Trophoblast cell (in vitro differentiated cells and primary cell): ENCODE measurements around the gene ARFGEF3.
A peak's percentile ranks its signal among the peaks of the same experiment; 100 is the strongest.

ENCODE experiments used
- DNase-seq, 2 donors: peaks; one replicate each; pipeline ENCODE4 v3.0.0-alpha.2; 2016
- H2AFZ ChIP-seq: 2 replicates; pipeline ENCODE4 v1.6.1; 2013; ENCODE audit warnings: low read length, moderate library complexity, mild to moderate bottlenecking; ENCODE audit not compliant: insufficient read depth, poor library complexity
- H2AK5ac ChIP-seq: 2 replicates; pipeline ENCODE4 v1.6.1; 2013; ENCODE audit warnings: mild to moderate bottlenecking, low read length
- H2BK120ac ChIP-seq: 2 replicates; pipeline ENCODE4 v1.6.1; 2013; ENCODE audit warnings: low read length, mild to moderate bottlenecking, moderate library complexity; ENCODE audit not compliant: insufficient read depth, poor library complexity
- H2BK12ac ChIP-seq: 2 replicates; pipeline ENCODE4 v1.6.1; 2013; ENCODE audit warnings: mild to moderate bottlenecking, low read length, moderate library complexity
- H2BK5ac ChIP-seq: 2 replicates; pipeline ENCODE4 v1.6.1; 2013; ENCODE audit warnings: low read length, low read depth, moderate library complexity, mild to moderate bottlenecking; ENCODE audit not compliant: poor library complexity
- H3K14ac ChIP-seq: 2 replicates; pipeline ENCODE4 v1.6.1; 2013; ENCODE audit warnings: mild to moderate bottlenecking, low read length
- H3K18ac ChIP-seq: 2 replicates; pipeline ENCODE4 v1.6.1; 2013; ENCODE audit warnings: mild to moderate bottlenecking, low read length
- H3K23ac ChIP-seq: 2 replicates; pipeline ENCODE4 v1.6.1; 2013; ENCODE audit warnings: low read length
- H3K27ac ChIP-seq: 2 replicates; pipeline ENCODE4 v1.5.1; 2013; ENCODE audit warnings: low read depth, mild to moderate bottlenecking, inconsistent platforms, low read length, moderate library complexity
- H3K27me3 ChIP-seq: 2 replicates; pipeline ENCODE4 v1.6.1; 2013; ENCODE audit warnings: inconsistent platforms, mild to moderate bottlenecking, low read length, moderate library complexity; ENCODE audit not compliant: insufficient read depth
- H3K36me3 ChIP-seq, 2 experiments: 1 replicate in 1 of 2; 2 replicates in 1 of 2; pipeline ENCODE4 v1.6.1; 2013; ENCODE audit warnings: low read length in 2 of 2, mild to moderate bottlenecking in 2 of 2, moderate library complexity in 1 of 2; ENCODE audit not compliant: insufficient read depth in 2 of 2, control insufficient read depth in 1 of 2
- H3K4ac ChIP-seq: 2 replicates; pipeline ENCODE4 v1.6.1; 2013; ENCODE audit warnings: low read depth, mild to moderate bottlenecking, low read length, moderate library complexity
- H3K4me1 ChIP-seq, 2 experiments: 1 replicate in 1 of 2; 2 replicates in 1 of 2; pipeline ENCODE4 v1.6.1; 2013; ENCODE audit warnings: low read length in 2 of 2, mild to moderate bottlenecking in 2 of 2, moderate library complexity in 1 of 2; ENCODE audit not compliant: insufficient read depth in 2 of 2, control insufficient read depth in 1 of 2
- H3K4me2 ChIP-seq: 2 replicates; pipeline ENCODE4 v1.6.1; 2013; ENCODE audit warnings: inconsistent platforms, mild to moderate bottlenecking, low read length, moderate library complexity
- H3K4me3 ChIP-seq: 2 replicates; pipeline ENCODE4 v1.5.1; 2013; ENCODE audit warnings: mild to moderate bottlenecking, low read depth, low read length, inconsistent platforms
- H3K79me1 ChIP-seq: one replicate; pipeline ENCODE4 v1.6.1; 2013; ENCODE audit warnings: low read length
- H3K79me2 ChIP-seq: 2 replicates; pipeline ENCODE4 v1.6.1; 2013; ENCODE audit warnings: low read length, mild to moderate bottlenecking; ENCODE audit not compliant: control insufficient read depth, insufficient read depth, poor library complexity
- H3K9ac ChIP-seq: 2 replicates; pipeline ENCODE4 v1.6.1; 2013; ENCODE audit warnings: mild to moderate bottlenecking, low read length
- H3K9me3 ChIP-seq: 2 replicates; pipeline ENCODE4 v1.6.1; 2013; ENCODE audit warnings: low read depth, mild to moderate bottlenecking, control low read depth, inconsistent platforms, low read length; ENCODE audit not compliant: insufficient read depth
- H4K12ac ChIP-seq: 2 replicates; pipeline ENCODE4 v1.6.1; 2013; ENCODE audit warnings: low read depth, mild to moderate bottlenecking, low read length, moderate library complexity
- H4K8ac ChIP-seq: 2 replicates; pipeline ENCODE4 v1.6.1; 2013; ENCODE audit warnings: low read depth, mild to moderate bottlenecking, low read length, moderate library complexity
- H4K91ac ChIP-seq: one replicate; pipeline ENCODE4 v1.6.1; 2013; ENCODE audit warnings: low read depth, mild to moderate bottlenecking, low read length, moderate library complexity
- WGBS: extraction: QIAGEN DNeasy Blood & Tissue Kit; methylation state at CpG from one replicate; pipeline ENCODE4 v1.1.7; 2013; ENCODE audit warnings: missing lambda C conversion rate; ENCODE audit not compliant: insufficient read length, insufficient coverage; ENCODE audit errors: extremely low coverage; 5-methylcytosine and 5-hydroxymethylcytosine counted together

The ARFGEF3 gene

DNA sequence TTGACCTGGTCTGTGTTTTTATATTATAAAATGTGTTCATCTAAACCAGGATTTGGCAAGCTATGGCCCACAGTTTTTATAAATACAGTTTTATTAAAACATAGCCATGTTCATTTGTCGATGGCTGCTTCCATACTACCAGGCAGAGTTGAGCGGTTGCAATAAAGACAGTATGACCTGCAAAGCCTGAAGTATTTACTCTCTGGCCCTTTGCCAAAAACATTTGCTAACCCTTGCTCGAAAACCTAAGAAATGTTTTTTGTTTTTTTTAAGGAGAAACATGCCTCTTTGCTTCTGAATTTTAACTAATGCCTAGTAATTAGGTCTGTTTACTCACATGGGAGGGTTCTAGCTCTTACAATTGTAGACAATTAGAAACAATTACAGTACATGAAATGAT is 148.6 kb downstream of the ARFGEF3 start:
- Histone ChIP-seq H2BK12ac (no peak overlapping the region), H2AK5ac (no peak overlapping the region), H3K4me2 (no peak overlapping the region), H3K27me3 (no peaks in the 10 kb centered on the region), H3K9ac (no peak overlapping the region), H3K79me2 (no peaks in the 10 kb centered on the region), H3K18ac (no peak overlapping the region), H4K91ac (no peak overlapping the region), H3K9me3 (no peaks in the 10 kb centered on the region), H2BK120ac (no peak overlapping the region), H2BK5ac (no peak overlapping the region), H3K14ac (no peak overlapping the region), H3K4me1 (peaks cover 5 to 11% of the 10 kb centered on the region in 2 experiments), H4K12ac (no peak overlapping the region), H3K36me3 (no peaks in the 10 kb centered on the region), H3K4ac (no peak overlapping the region), H2AFZ (no peak overlapping the region), H3K4me3 (no peak overlapping the region), H3K23ac (no peak overlapping the region), H3K27ac (no peak overlapping the region), H4K8ac (no peak overlapping the region), H3K79me1 (no peaks in the 10 kb centered on the region)
- WGBS, result no CpG with 5 or more reads among the region's 3 CpGs
- no peak for DNase-seq

DNA sequence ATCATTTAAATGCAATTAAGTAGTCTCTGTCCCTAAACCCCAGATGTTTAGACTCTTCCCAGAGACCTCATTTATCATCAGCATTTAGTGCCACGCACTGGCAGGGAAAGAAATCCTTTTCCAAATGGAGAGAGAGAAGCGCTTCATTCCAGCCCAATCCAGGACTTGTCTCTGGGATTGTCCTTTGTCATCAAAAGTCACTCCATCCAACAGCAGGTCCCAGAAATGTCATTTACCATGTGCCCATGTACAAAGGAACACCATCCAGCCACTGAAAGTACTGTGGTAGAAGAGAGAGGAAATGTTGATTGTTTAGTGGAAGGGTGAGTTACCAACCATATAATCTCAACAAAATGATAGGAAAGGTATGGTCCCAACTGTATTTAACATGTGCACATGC is 149.1 kb downstream of the ARFGEF3 start:
- H3K4me2 ChIP-seq, result no peak overlapping the region
- H4K12ac ChIP-seq, result no peak overlapping the region
- no peak overlapping the region for H4K91ac ChIP-seq
- no peaks in the 10 kb centered on the region for H3K79me2 ChIP-seq
- H2BK120ac ChIP-seq, result no peak overlapping the region
- no peak overlapping the region for H3K4me3 ChIP-seq
- no peak overlapping the region for H3K4ac ChIP-seq
- no peak overlapping the region for H3K18ac ChIP-seq
- no peak overlapping the region for H3K23ac ChIP-seq
- H4K8ac ChIP-seq, result no peak overlapping the region
- no peak overlapping the region for H2BK12ac ChIP-seq
- H3K9me3 ChIP-seq, result no peaks in the 10 kb centered on the region
- WGBS, result no CpG with 5 or more reads among the region's 2 CpGs
- no peak overlapping the region for H2AK5ac ChIP-seq
- H3K79me1 ChIP-seq, result no peaks in the 10 kb centered on the region
- H3K9ac ChIP-seq, result no peak overlapping the region
- H2BK5ac ChIP-seq, result no peak overlapping the region
- DNase-seq, result no peak
- no peaks in the 10 kb centered on the region for H3K27me3 ChIP-seq
- no peak overlapping the region for H3K27ac ChIP-seq
- no peak overlapping the region for H3K14ac ChIP-seq
- H3K36me3 ChIP-seq, result no peaks in the 10 kb centered on the region
- peaks cover 5 to 11% of the 10 kb centered on the region in 2 experiments for H3K4me1 ChIP-seq
- H2AFZ ChIP-seq, result no peak overlapping the region

DNA sequence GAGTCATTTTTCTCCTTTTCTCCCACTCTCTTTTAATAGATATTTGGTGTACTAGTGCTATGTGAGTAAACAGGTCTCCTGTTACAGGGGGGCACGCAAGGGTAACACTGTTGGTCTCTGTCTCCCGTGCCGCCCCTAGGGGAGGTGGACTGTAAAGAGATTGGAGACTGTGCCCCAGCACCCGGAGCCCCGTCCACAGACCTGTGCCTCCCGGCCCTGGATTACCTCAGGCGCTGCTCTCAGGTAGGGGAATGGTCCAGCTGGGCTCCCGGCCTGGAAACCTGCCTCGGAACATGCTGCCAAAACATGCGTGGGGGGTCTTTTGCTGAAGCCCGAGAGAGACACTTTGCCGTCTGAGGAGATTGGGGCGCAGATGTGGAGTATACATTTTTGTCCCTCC is 149.5 kb downstream of the ARFGEF3 start:
- no peak overlapping the region for H3K14ac ChIP-seq
- no peak overlapping the region for H2BK12ac ChIP-seq
- H3K27ac ChIP-seq, result no peak overlapping the region
- H3K36me3 ChIP-seq, result no peaks in the 10 kb centered on the region
- no peak overlapping the region for H3K4me3 ChIP-seq
- no peaks in the 10 kb centered on the region for H3K27me3 ChIP-seq
- no peaks in the 10 kb centered on the region for H3K9me3 ChIP-seq
- no peaks in the 10 kb centered on the region for H3K79me1 ChIP-seq
- no peak overlapping the region for H2AFZ ChIP-seq
- no peak overlapping the region for H3K18ac ChIP-seq
- H2BK120ac ChIP-seq, result no peak overlapping the region
- no peak overlapping the region for H4K8ac ChIP-seq
- no peaks in the 10 kb centered on the region for H3K79me2 ChIP-seq
- no peak overlapping the region for H3K9ac ChIP-seq
- no peak overlapping the region for H3K4me2 ChIP-seq
- no peak overlapping the region for H3K4ac ChIP-seq
- H2AK5ac ChIP-seq, result no peak overlapping the region
- no CpG with 5 or more reads among the region's 13 CpGs for WGBS
- H4K12ac ChIP-seq, result no peak overlapping the region
- H2BK5ac ChIP-seq, result no peak overlapping the region
- peaks cover 5 to 11% of the 10 kb centered on the region in 2 experiments for H3K4me1 ChIP-seq
- no peak overlapping the region for H3K23ac ChIP-seq
- no peak overlapping the region for H4K91ac ChIP-seq
- DNase-seq, result no peak

DNA sequence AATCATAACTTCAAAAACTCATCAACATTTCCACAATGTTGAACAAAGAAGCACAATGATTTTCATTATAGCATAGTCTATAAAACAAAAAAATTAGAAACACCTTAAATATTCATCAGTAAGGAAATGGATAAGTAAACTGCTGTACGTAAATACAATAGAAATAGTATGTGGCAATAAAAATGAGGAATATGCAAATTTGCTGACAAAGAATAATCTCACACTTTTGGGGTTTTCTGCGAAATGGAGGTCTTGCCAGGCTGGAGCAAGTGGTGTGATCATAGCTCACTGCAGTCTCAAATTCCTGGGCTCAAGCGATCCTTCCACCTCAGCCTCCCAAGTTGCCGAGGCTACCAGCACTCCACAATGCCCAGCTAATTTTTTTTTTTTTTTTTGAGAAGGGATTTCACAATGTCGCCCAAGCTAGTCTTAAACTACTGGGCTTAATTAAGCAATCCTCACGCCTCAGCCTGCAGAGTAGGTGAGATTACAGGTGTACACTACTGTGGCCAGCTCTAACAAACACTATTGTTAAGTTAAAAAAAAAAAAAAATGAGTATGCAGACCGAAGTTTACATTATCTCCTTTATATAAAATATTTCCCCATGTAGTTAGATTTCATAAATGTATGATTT is 157.1 kb downstream of the ARFGEF3 start:
- H3K9me3 ChIP-seq, result peaks cover 2% of the 10 kb centered on the region
- H3K27ac ChIP-seq, result no peak overlapping the region
- no peaks in the 10 kb centered on the region for H3K27me3 ChIP-seq
- no peak overlapping the region for H3K4me2 ChIP-seq
- H2BK5ac ChIP-seq, result no peak overlapping the region
- no peak overlapping the region for H4K91ac ChIP-seq
- H4K8ac ChIP-seq, result no peak overlapping the region
- H2AFZ ChIP-seq, result no peak overlapping the region
- no CpG with 5 or more reads among the region's 7 CpGs for WGBS
- no peak overlapping the region for H3K4me3 ChIP-seq
- H2BK120ac ChIP-seq, result no peak overlapping the region
- H3K23ac ChIP-seq, result no peak overlapping the region
- H3K18ac ChIP-seq, result no peak overlapping the region
- no peak overlapping the region for H3K14ac ChIP-seq
- no peak overlapping the region for H3K4ac ChIP-seq
- H3K36me3 ChIP-seq, result no peaks in the 10 kb centered on the region
- no peak overlapping the region for H2AK5ac ChIP-seq
- H3K4me1 ChIP-seq, result no peaks in the 10 kb centered on the region
- peak in 1 of 2 donors; percentile 67 for DNase-seq
- H3K79me1 ChIP-seq, result no peaks in the 10 kb centered on the region
- no peaks in the 10 kb centered on the region for H3K79me2 ChIP-seq
- H3K9ac ChIP-seq, result no peak overlapping the region
- H4K12ac ChIP-seq, result no peak overlapping the region
- H2BK12ac ChIP-seq, result no peak overlapping the region
